ENCODE data around the gene SMIM5. TPM values are rescaled to one million over a fixed set of nuclear protein-coding genes. Genes with fewer than 3 reads are reported as not detected.

The SMIM5 gene
- polyA plus RNA-seq, 1 donor (not counting 4 experiments of a cell fraction or from before 2014, with no cell fraction given) = 0.24 TPM

- FAIRE-seq = no peak
- Histone ChIP-seq H3K4me2 (ENCODE audit: control insufficient read depth, extremely low read depth, insufficient read depth, low read depth, low read length) (no peak overlapping the region), H3K9me3 (ENCODE audit: control insufficient read depth, low read depth, low read length) (no peaks in the 10 kb centered on the region), H3K27ac (ENCODE audit: control insufficient read depth, insufficient read depth, low read length) (no peak overlapping the region), H2AFZ (ENCODE audit: control insufficient read depth, low read length) (no peak overlapping the region), H3K79me2 (ENCODE audit: control insufficient read depth, insufficient read depth, low read length) (no peaks in the 10 kb centered on the region), H4K20me1 (ENCODE audit: control insufficient read depth, extremely low read depth, insufficient read depth, low read length) (no peaks in the 10 kb centered on the region), H3K9ac (ENCODE audit: control insufficient read depth, extremely low read depth, insufficient read depth, low read length) (no peak overlapping the region), H3K36me3 (ENCODE audit: control insufficient read depth in 2 of 2, extremely low read depth in 1 of 2, insufficient read depth in 2 of 2, low read length in 2 of 2) (peaks cover 16 to 26% of the 10 kb centered on the region in 2 experiments), H3K4me1 (ENCODE audit: control insufficient read depth, extremely low read depth, insufficient read depth, low read length) (peaks cover 10% of the 10 kb centered on the region), H3K4me3 (ENCODE audit: control insufficient read depth in 2 of 3, extremely low read depth in 1 of 3, insufficient read depth in 2 of 3, low read depth in 1 of 3, low read length in 3 of 3) (no peak overlapping the region), H3K9me1 (ENCODE audit: control insufficient read depth, extremely low read depth, insufficient read depth, low read length) (peaks cover 2% of the 10 kb centered on the region), H3K27me3 (ENCODE audit: control insufficient read depth, extremely low read depth, insufficient read depth, low read length) (no peaks in the 10 kb centered on the region)
- no peak for TF ChIP-seq CTCF (optimal IDR thresholded peaks at IDR 0.05 in 1 of 3, IDR thresholded peaks at IDR 0.05 in 1 of 3, conservative IDR thresholded peaks at IDR 0.05 in 1 of 3; ENCODE audit: extremely low read depth in 1 of 3, insufficient read depth in 2 of 3, low read length in 3 of 3)
- TF ChIP-seq EZH2 (IDR thresholded peaks at IDR 0.05; ENCODE audit: low read length) = no peak
- dilution Hi-C loops (cut with MboI; ENCODE audit: extremely low pct_ligation_motif_present, low sequenced_read_pairs) = no loop called here
- DNase-seq (ENCODE audit: low read depth, low spot score) = no peak
Observed at GRCh38 chr17:75650874-75651273, 17.6 kb downstream of the SMIM5 start.

- Histone ChIP-seq H3K27me3 (ENCODE audit: control insufficient read depth, extremely low read depth, insufficient read depth, low read length) (no peaks in the 10 kb centered on the region), H2AFZ (ENCODE audit: control insufficient read depth, low read length) (no peak overlapping the region), H3K9me1 (ENCODE audit: control insufficient read depth, extremely low read depth, insufficient read depth, low read length) (no peaks in the 10 kb centered on the region), H3K9me3 (ENCODE audit: control insufficient read depth, low read depth, low read length) (no peaks in the 10 kb centered on the region), H3K4me1 (ENCODE audit: control insufficient read depth, extremely low read depth, insufficient read depth, low read length) (no peaks in the 10 kb centered on the region), H3K27ac (ENCODE audit: control insufficient read depth, insufficient read depth, low read length) (no peak overlapping the region), H3K4me2 (ENCODE audit: control insufficient read depth, extremely low read depth, insufficient read depth, low read depth, low read length) (no peak overlapping the region), H3K4me3 (ENCODE audit: control insufficient read depth in 2 of 3, extremely low read depth in 1 of 3, insufficient read depth in 2 of 3, low read depth in 1 of 3, low read length in 3 of 3) (no peak overlapping the region), H3K9ac (ENCODE audit: control insufficient read depth, extremely low read depth, insufficient read depth, low read length) (no peak overlapping the region), H3K36me3 (ENCODE audit: control insufficient read depth in 2 of 2, extremely low read depth in 1 of 2, insufficient read depth in 2 of 2, low read length in 2 of 2) (peaks cover 17 to 22% of the 10 kb centered on the region in 2 experiments), H3K79me2 (ENCODE audit: control insufficient read depth, insufficient read depth, low read length) (no peaks in the 10 kb centered on the region), H4K20me1 (ENCODE audit: control insufficient read depth, extremely low read depth, insufficient read depth, low read length) (no peaks in the 10 kb centered on the region)
- FAIRE-seq = no peak
- dilution Hi-C loops (cut with MboI; ENCODE audit: extremely low pct_ligation_motif_present, low sequenced_read_pairs) = no loop called here
- no peak for DNase-seq (ENCODE audit: low read depth, low spot score)
- TF ChIP-seq CTCF (optimal IDR thresholded peaks at IDR 0.05 in 1 of 3, IDR thresholded peaks at IDR 0.05 in 1 of 3, conservative IDR thresholded peaks at IDR 0.05 in 1 of 3; ENCODE audit: extremely low read depth in 1 of 3, insufficient read depth in 2 of 3, low read length in 3 of 3) (no peak), EZH2 (IDR thresholded peaks at IDR 0.05; ENCODE audit: low read length) (no peak)
Observed at GRCh38 chr17:75652341-75652740, 19.1 kb downstream of the SMIM5 start.

Data from keratinocyte (primary cell).